RWPE2 (cell line): ENCODE results near the gene EEF1AKMT3.
A peak's percentile ranks its signal among the peaks of the same experiment; 100 is the strongest.

Source experiments
- ATAC-seq: fragments of 200-7000 bp; cut with Tn5 transposase; 3 replicates; pipeline ENCODE4 v1.9.1; 2021; ENCODE audit warnings: low read depth
- DNase-seq: peaks from one replicate; pipeline ENCODE4 v3.0.0-alpha.2; 2020; ENCODE audit warnings: low spot score
- H3K27ac ChIP-seq: fragments of 450-650 bp; 2 replicates; pipeline ENCODE4 v1.5.1; 2017; ENCODE audit warnings: mild to moderate bottlenecking; ENCODE audit not compliant: poor library complexity, severe bottlenecking
- H3K27me3 ChIP-seq: fragments of 250-450 bp; sonication (Bioruptor Pico); 2 replicates; pipeline ENCODE4 v1.5.1; 2021; ENCODE audit warnings: mild to moderate bottlenecking, moderate library complexity; ENCODE audit not compliant: insufficient read depth, poor library complexity, severe bottlenecking
- H3K36me3 ChIP-seq: fragments of 250-450 bp; sonication (Bioruptor Pico); 2 replicates; pipeline ENCODE4 v1.5.1; 2020; ENCODE audit warnings: low read depth, mild to moderate bottlenecking, moderate library complexity
- H3K4me1 ChIP-seq: fragments of 250-450 bp; sonication (Bioruptor Pico); 2 replicates; pipeline ENCODE4 v1.5.1; 2021; ENCODE audit warnings: mild to moderate bottlenecking, moderate library complexity; ENCODE audit not compliant: insufficient read depth, poor library complexity, severe bottlenecking
- H3K4me3 ChIP-seq: fragments of 250-450 bp; sonication (Bioruptor Pico); 2 replicates; pipeline ENCODE4 v1.5.1; 2021; ENCODE audit warnings: mild to moderate bottlenecking, moderate library complexity; ENCODE audit not compliant: severe bottlenecking
- H3K9me3 ChIP-seq: fragments of 250-450 bp; sonication (Bioruptor Pico); 2 replicates; pipeline ENCODE4 v1.5.1; 2021; ENCODE audit warnings: mild to moderate bottlenecking, moderate library complexity; ENCODE audit not compliant: severe bottlenecking
- TF ChIP-seq, protein P1 (sequence below): fragments of 450-650 bp; IDR thresholded peaks from one replicate; pipeline ENCODE4 v1.5.1; 2017; ENCODE audit warnings: mild to moderate bottlenecking, moderate library complexity; ENCODE audit not compliant: poor library complexity, severe bottlenecking

The EEF1AKMT3 gene

GRCh38 chr12:57751788-57752667 lies 20.4 kb upstream of the EEF1AKMT3 start, which contains the start of gene CDK4:
Gene CDK4, minus strand, starts transcription at chr12:57752310. Its CDS starts 593 bp downstream, at chr12:57751717.
- Histone ChIP-seq H3K4me1 (peaks cover 8% of the 10 kb centered on the region), H3K36me3 (peaks cover 42% of the 10 kb centered on the region), H3K27me3 (no peaks in the 10 kb centered on the region), H3K27ac (peak within 1 kb of the TSS; percentile 65), H3K4me3 (peak within 1 kb of the TSS; percentile 82), H3K9me3 (no peaks in the 10 kb centered on the region)
- peak; percentile 69 for ATAC-seq
- TF ChIP-seq, protein P1, sequence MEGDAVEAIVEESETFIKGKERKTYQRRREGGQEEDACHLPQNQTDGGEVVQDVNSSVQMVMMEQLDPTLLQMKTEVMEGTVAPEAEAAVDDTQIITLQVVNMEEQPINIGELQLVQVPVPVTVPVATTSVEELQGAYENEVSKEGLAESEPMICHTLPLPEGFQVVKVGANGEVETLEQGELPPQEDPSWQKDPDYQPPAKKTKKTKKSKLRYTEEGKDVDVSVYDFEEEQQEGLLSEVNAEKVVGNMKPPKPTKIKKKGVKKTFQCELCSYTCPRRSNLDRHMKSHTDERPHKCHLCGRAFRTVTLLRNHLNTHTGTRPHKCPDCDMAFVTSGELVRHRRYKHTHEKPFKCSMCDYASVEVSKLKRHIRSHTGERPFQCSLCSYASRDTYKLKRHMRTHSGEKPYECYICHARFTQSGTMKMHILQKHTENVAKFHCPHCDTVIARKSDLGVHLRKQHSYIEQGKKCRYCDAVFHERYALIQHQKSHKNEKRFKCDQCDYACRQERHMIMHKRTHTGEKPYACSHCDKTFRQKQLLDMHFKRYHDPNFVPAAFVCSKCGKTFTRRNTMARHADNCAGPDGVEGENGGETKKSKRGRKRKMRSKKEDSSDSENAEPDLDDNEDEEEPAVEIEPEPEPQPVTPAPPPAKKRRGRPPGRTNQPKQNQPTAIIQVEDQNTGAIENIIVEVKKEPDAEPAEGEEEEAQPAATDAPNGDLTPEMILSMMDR, result no peak
- DNase-seq, result peak; percentile 99

DNA sequence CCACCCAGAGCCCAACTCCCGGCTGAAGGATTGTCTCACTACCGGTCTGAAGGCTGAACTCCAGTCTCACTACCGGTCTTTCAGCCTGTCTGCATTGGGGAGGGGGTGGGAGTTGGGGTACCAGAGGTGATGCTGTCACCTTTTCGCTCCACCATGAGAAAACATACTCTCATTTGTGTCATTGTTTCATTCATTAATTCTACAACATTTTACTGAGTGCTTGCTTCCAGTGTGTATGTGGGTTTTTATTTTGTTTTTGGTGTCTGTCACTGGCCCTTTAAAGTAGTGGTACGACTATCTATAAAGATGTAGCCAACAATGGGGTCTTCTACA lies 19.8 kb upstream of the EEF1AKMT3 start:
- peak overlapping the region; percentile 65 for H3K27ac ChIP-seq
- H3K27me3 ChIP-seq, result no peaks in the 10 kb centered on the region
- no peaks in the 10 kb centered on the region for H3K9me3 ChIP-seq
- TF ChIP-seq, protein P1, result no peak
- DNase-seq, result no peak
- H3K4me3 ChIP-seq, result peak overlapping the region; percentile 13
- H3K4me1 ChIP-seq, result peaks cover 8% of the 10 kb centered on the region
- H3K36me3 ChIP-seq, result peaks cover 40% of the 10 kb centered on the region
- no peak for ATAC-seq

- Histone ChIP-seq H3K4me1 (peaks cover 8% of the 10 kb centered on the region), H3K9me3 (no peaks in the 10 kb centered on the region), H3K36me3 (peaks cover 33% of the 10 kb centered on the region), H3K4me3 (no peak overlapping the region), H3K27ac (peak overlapping the region; percentile 65), H3K27me3 (no peaks in the 10 kb centered on the region)
- ATAC-seq, result no peak
- TF ChIP-seq, protein P1, result no peak
- DNase-seq, result no peak
These were observed 18.6 kb upstream of the EEF1AKMT3 start for GRCh38 chr12:57753756-57754337.

- peak within 1 kb of the TSS; percentile 65 for H3K27ac ChIP-seq
- H3K4me3 ChIP-seq, result peak within 1 kb of the TSS; percentile 78
- H3K27me3 ChIP-seq, result no peaks in the 10 kb centered on the region
- peaks cover 25% of the 10 kb centered on the region for H3K36me3 ChIP-seq
- peaks cover 8% of the 10 kb centered on the region for H3K4me1 ChIP-seq
- no peaks in the 10 kb centered on the region for H3K9me3 ChIP-seq
- ATAC-seq, result peak; percentile 61
- peak; percentile 88 for DNase-seq
- TF ChIP-seq, protein P1, result no peak
These were observed 17.8 kb upstream of the EEF1AKMT3 start, which contains the start of gene MARCHF9 for GRCh38 chr12:57754411-57755193. Gene MARCHF9, plus strand, starts transcription at chr12:57755103. Its CDS starts 426 bp downstream, at chr12:57755529.
